SK-N-SH (cell line): ENCODE results near the gene MYCBPAP. TPM values are rescaled to one million over a fixed set of nuclear protein-coding genes. Genes with fewer than 3 reads are reported as not detected.

Experiments used
- CTCF ChIA-PET: fragments of 300-600, 350-600 bp; formaldehyde crosslinking; extraction: SDS; loops from one replicate; lab custom pipeline; 2021; lab: Yijun Ruan, JAX
- POLR2A ChIA-PET: fragments of 350-600 bp; sonication (Branson Sonifier 250); formaldehyde crosslinking; extraction: SDS; loops from one replicate; lab custom pipeline; 2020; ENCODE audit warnings: antibody characterized with exemption, inconsistent platforms; lab: Yijun Ruan, JAX
- DNase-seq: peaks from one replicate; pipeline ENCODE4 v3.0.0; 2012
- H2AFZ ChIP-seq: fragments of 200-600 bp; sonication (generic); 2 replicates; pipeline ENCODE4 v1.8.1; 2016; ENCODE audit warnings: antibody characterized with exemption, mild to moderate bottlenecking, low read depth
- H3F3A ChIP-seq: fragments of 200-600 bp; sonication (generic); replicated peaks from 2 replicates; pipeline ENCODE3; 2016; ENCODE audit warnings: antibody characterized with exemption, mild to moderate bottlenecking; ENCODE audit not compliant: insufficient read depth
- H3K27ac ChIP-seq, 2 experiments: fragments of 200-500 bp in 1 of 2; fragments of 200-600 bp in 1 of 2; sonication (Bioruptor generic) in 1 of 2; sonication (generic), shearing (Covaris generic) in 1 of 2; 2 replicates each; pipeline versions ENCODE4 v1.5.1 to v1.6.1; 2014 to 2016; ENCODE audit warnings: low read depth in 2 of 2, inconsistent platforms in 1 of 2, low read length in 1 of 2, mild to moderate bottlenecking in 1 of 2, mixed read lengths in 1 of 2
- H3K27me3 ChIP-seq: fragments of 200-600 bp; sonication (generic), shearing (Covaris generic); 2 replicates; pipeline ENCODE4 v1.6.1; 2016; ENCODE audit warnings: mixed run types; ENCODE audit not compliant: insufficient read depth
- H3K36me3 ChIP-seq, 2 experiments: fragments of 200-500 bp in 1 of 2; fragments of 200-600 bp in 1 of 2; sonication (Bioruptor generic) in 1 of 2; sonication (generic) in 1 of 2; replicated peaks in 1 of 2; 2 replicates each; pipeline versions ENCODE3 to v1.5.1; 2014 to 2016; ENCODE audit warnings: low read length in 1 of 2, mild to moderate bottlenecking in 1 of 2; ENCODE audit not compliant: insufficient read depth in 2 of 2, control insufficient read depth in 1 of 2
- H3K4me1 ChIP-seq, 2 experiments: fragments of 200-500 bp in 1 of 2; fragments of 200-600 bp in 1 of 2; sonication (Bioruptor generic) in 1 of 2; sonication (generic), shearing (Covaris generic) in 1 of 2; 2 replicates each; pipeline versions ENCODE4 v1.5.1 to v1.6.1; 2014 to 2016; ENCODE audit warnings: low read depth in 1 of 2, low read length in 1 of 2, mixed run types in 1 of 2; ENCODE audit not compliant: insufficient read depth in 2 of 2, control insufficient read depth in 1 of 2
- H3K4me2 ChIP-seq: fragments of 200-600 bp; sonication (generic), shearing (Covaris generic); 2 replicates; pipeline ENCODE4 v1.6.1; 2017; ENCODE audit warnings: mixed run types
- H3K4me3 ChIP-seq, 2 experiments: fragments of 200-500 bp in 1 of 2; fragments of 200-600 bp in 1 of 2; sonication (Bioruptor generic) in 1 of 2; sonication (generic), shearing (Covaris generic) in 1 of 2; 2 replicates each; pipeline versions ENCODE4 v1.5.1 to v1.8.1; 2014 to 2016; ENCODE audit warnings: low read depth in 2 of 2, inconsistent platforms in 1 of 2, low read length in 1 of 2, mild to moderate bottlenecking in 1 of 2, mixed read lengths in 1 of 2, moderate library complexity in 1 of 2
- H3K79me2 ChIP-seq: fragments of 200-600 bp; sonication (generic); 2 replicates; pipeline ENCODE4 v1.8.1; 2017; ENCODE audit warnings: mild to moderate bottlenecking; ENCODE audit not compliant: insufficient read depth
- H3K9ac ChIP-seq: fragments of 200-600 bp; sonication (generic); 2 replicates; pipeline ENCODE4 v1.6.1; 2017; ENCODE audit warnings: mixed run types
- H3K9me2 ChIP-seq: fragments of 200-600 bp; sonication (generic); 2 replicates; pipeline ENCODE4 v1.6.1; 2017; ENCODE audit warnings: mixed run types
- H3K9me3 ChIP-seq: fragments of 200-600 bp; sonication (generic); 2 replicates; pipeline ENCODE4 v1.6.1; 2017; ENCODE audit warnings: mixed run types, mild to moderate bottlenecking, moderate library complexity
- H4K20me1 ChIP-seq: fragments of 200-600 bp; sonication (generic); 2 replicates; pipeline ENCODE4 v1.6.1; 2017; ENCODE audit warnings: mild to moderate bottlenecking, mixed run types; ENCODE audit not compliant: insufficient read depth
- CHD2 ChIP-seq: fragments of 150-350 bp; IDR thresholded peaks from 2 replicates; pipeline ENCODE4 v1.6.1; 2018; ENCODE audit warnings: low read length; ENCODE audit not compliant: partially characterized antibody
- EP300 ChIP-seq, 2 experiments: IDR thresholded peaks; 2 replicates each; pipeline versions ENCODE4 v1.4.0 to v1.6.1; 2012; ENCODE audit warnings: borderline replicate concordance in 1 of 2, low read depth in 1 of 2, low read length in 1 of 2
- GABPA ChIP-seq: IDR thresholded peaks from 2 replicates; pipeline ENCODE4 v1.4.0; 2012; ENCODE audit warnings: low read depth, mild to moderate bottlenecking
- GATA2 ChIP-seq: sonication (generic); formaldehyde crosslinking; IDR thresholded peaks from 2 replicates; pipeline ENCODE4 v1.5.0; 2020; ENCODE audit warnings: mild to moderate bottlenecking, missing genetic modification reagents
- NFIC ChIP-seq: IDR thresholded peaks from 2 replicates; pipeline ENCODE4 v1.4.0; 2012; ENCODE audit warnings: borderline replicate concordance
- PBX3 ChIP-seq: IDR thresholded peaks from 2 replicates; pipeline ENCODE4; 2012
- POLR2AphosphoS5 ChIP-seq: IDR thresholded peaks from 2 replicates; pipeline ENCODE4 v1.6.1; 2012; ENCODE audit warnings: low read depth, low read length
- RAD21 ChIP-seq: IDR thresholded peaks from 2 replicates; pipeline ENCODE4 v1.6.1; 2012; ENCODE audit warnings: mild to moderate bottlenecking, low read length
- RCOR1 ChIP-seq: fragments of 150-350 bp; IDR thresholded peaks from 2 replicates; pipeline ENCODE4 v1.6.1; 2017; ENCODE audit warnings: antibody characterized with exemption, low read length
- RXRA ChIP-seq: IDR thresholded peaks from 2 replicates; pipeline ENCODE4 v1.4.0; 2012; ENCODE audit warnings: low read depth, mild to moderate bottlenecking, borderline replicate concordance
- SIN3A ChIP-seq: IDR thresholded peaks from 2 replicates; pipeline ENCODE4 v1.6.1; 2012; ENCODE audit warnings: low read depth, mild to moderate bottlenecking, low read length, moderate library complexity, borderline replicate concordance
- TEAD4 ChIP-seq: IDR thresholded peaks from 2 replicates; pipeline ENCODE4 v1.4.0; 2012; ENCODE audit warnings: mild to moderate bottlenecking, borderline replicate concordance; ENCODE audit not compliant: insufficient read depth
- USF2 ChIP-seq: fragments of 150-350 bp; IDR thresholded peaks from 2 replicates; pipeline ENCODE4 v1.6.1; 2017; ENCODE audit warnings: antibody characterized with exemption, low read length, low read depth, borderline replicate concordance
- YY1 ChIP-seq: IDR thresholded peaks from 2 replicates; pipeline ENCODE4 v1.4.0; 2012; ENCODE audit warnings: low read depth, mild to moderate bottlenecking
- ZBTB33 ChIP-seq: IDR thresholded peaks from 2 replicates; pipeline ENCODE4 v1.4.0; 2012; ENCODE audit warnings: low read depth, borderline replicate concordance
- WGBS: methylation state at CpG from one replicate; pipeline ENCODE4 v1.1.6; 2017; ENCODE audit warnings: low lambda C conversion rate; 5-methylcytosine and 5-hydroxymethylcytosine counted together
- polyA plus RNA-seq, 3 experiments: library from polyadenylated mRNA; depleted of rRNA; stranded (reverse); fragments of >200 nt; gene quantifications; 2 replicates each; pipeline ENCODE4 v1.2.3, GENCODE V29; 2012

The MYCBPAP gene
- polyA plus RNA-seq, 1 of the 3 experiments (the other 2 are of a cell fraction): 2.4 TPM

- Histone ChIP-seq H3K9ac (no peak overlapping the region), H4K20me1 (no peaks in the 10 kb centered on the region), H3K9me2 (no peaks in the 10 kb centered on the region), H3K4me1 (peaks cover 7 to 30% of the 10 kb centered on the region in 2 experiments; a peak in 3 of 4 replicates), H2AFZ (no peak overlapping the region), H3K79me2 (no peaks in the 10 kb centered on the region), H3K4me2 (no peak overlapping the region), H3K27me3 (peaks cover 28% of the 10 kb centered on the region; the same call in 1 of the 2 replicates), H3K4me3 (no peak overlapping the region), H3K9me3 (no peaks in the 10 kb centered on the region), H3F3A (no peaks in the 10 kb centered on the region), H3K27ac (no peak overlapping the region), H3K36me3 (no peaks in the 10 kb centered on the region)
- ChIA-PET CTCF (interaction anchor here (0.6 to 5.5 kb wide), 15 partner anchors 10 to 163 kb away, joined by 3 to 27 read pairs (median 5); partner anchors contain the start of gene SPATA20), POLR2A (interaction anchor here (0.5 kb wide), 1 partner anchor 400 kb away, joined by 3 read pairs; no protein-coding TSS in a partner anchor)
- DNase-seq: no peak
- WGBS: 83% methylated on average over 6 of the region's 6 CpGs
- TF ChIP-seq RCOR1 (no peak), TEAD4 (no peak), EP300 (IDR thresholded peaks at IDR 0.05; ENCODE audit: borderline replicate concordance in 1 of 2, low read depth in 1 of 2, low read length in 1 of 2) (no peak), RXRA (no peak), NFIC (no peak), USF2 (no peak), GABPA (no peak), POLR2AphosphoS5 (no peak), YY1 (no peak), PBX3 (no peak), SIN3A (no peak), ZBTB33 (no peak), GATA2 (CRISPR knock-in tag) (no peak), CHD2 (no peak), RAD21 (no peak)
Measured at GRCh38 chr17:50531428-50532025, 23.3 kb downstream of the MYCBPAP start.
